Measurements from ENCODE around the gene ABHD12.

- TF ChIP-seq CTCF (IDR thresholded peaks at IDR 0.05) (no peak), POLR2A (IDR thresholded peaks at IDR 0.05) (no peak)
Observed at GRCh38 chr20:25324412-25324811, 66.2 kb downstream of the ABHD12 start.
